GOT3 (cell line): ENCODE measurements around the gene MYOD1.

Source experiments
- DNase-seq: peaks from one replicate; lab custom pipeline; 2025; ENCODE audit warnings: mixed read lengths; lab: John Stamatoyannopoulos, UW

Gene MYOD1

GRCh38 chr11:17719028-17719937, at the start of gene MYOD1:
Gene MYOD1, plus strand, starts transcription at chr11:17719571. Its CDS starts 212 bp downstream, at chr11:17719783.
- no peak for DNase-seq

- no peak for DNase-seq
These were observed 46.9 kb upstream of the MYOD1 start for GRCh38 chr11:17672469-17672868.

GRCh38 chr11:17673951-17674350, 45.4 kb upstream of the MYOD1 start:
- no peak for DNase-seq

- no peak for DNase-seq
These were observed 36.5 kb upstream of the MYOD1 start for GRCh38 chr11:17682848-17683247.

- no peak for DNase-seq
These were observed 35.8 kb upstream of the MYOD1 start for GRCh38 chr11:17683377-17684161.

- DNase-seq: no peak
These were observed 34.8 kb upstream of the MYOD1 start for GRCh38 chr11:17684550-17684949.

GRCh38 chr11:17686231-17686980, 33.0 kb upstream of the MYOD1 start:
- DNase-seq: no peak

- DNase-seq: no peak
These were observed 31.3 kb upstream of the MYOD1 start for GRCh38 chr11:17687946-17688670.

GRCh38 chr11:17691550-17691949, 27.8 kb upstream of the MYOD1 start:
- no peak for DNase-seq

GRCh38 chr11:17691976-17692375, 27.4 kb upstream of the MYOD1 start:
- DNase-seq: no peak

- no peak for DNase-seq
These were observed 26.4 kb upstream of the MYOD1 start for GRCh38 chr11:17692931-17693330.

GRCh38 chr11:17693531-17693930, 25.8 kb upstream of the MYOD1 start:
- no peak for DNase-seq

GRCh38 chr11:17694494-17695110, 24.8 kb upstream of the MYOD1 start:
- DNase-seq: no peak

GRCh38 chr11:17695454-17696441, 23.6 kb upstream of the MYOD1 start:
- no peak for DNase-seq

GRCh38 chr11:17696741-17697140, 22.6 kb upstream of the MYOD1 start:
- no peak for DNase-seq

- no peak for DNase-seq
These were observed 22.0 kb upstream of the MYOD1 start for GRCh38 chr11:17697175-17697949.

GRCh38 chr11:17699147-17700114, 19.9 kb upstream of the MYOD1 start:
- no peak for DNase-seq

GRCh38 chr11:17700991-17701390, 18.4 kb upstream of the MYOD1 start:
- DNase-seq: no peak
